Dermis blood vessel endothelial cell (primary cell): ENCODE data around the gene KRT32. TPM values are rescaled to one million over a fixed set of nuclear protein-coding genes. Genes with fewer than 3 reads are reported as not detected.
"Not testable (repeated sequence)": the region's sequence is repeated elsewhere in the genome, so short reads cannot be mapped to it uniquely, and the experiment has no call there.

Experiments
- DNase-seq: peaks from one replicate; pipeline ENCODE4 v3.0.0; 2010
- total RNA-seq: library from RNA; depleted of rRNA; stranded (reverse); fragments of >200 nt; gene quantifications from 2 replicates; pipeline ENCODE4 v1.2.3, GENCODE V29; 2014

The KRT32 gene
- total RNA-seq, 1 donor from 2014 or later: not detected

GRCh38 chr17:41424111-41424635, 43.0 kb downstream of the KRT32 start, which contains the start of gene KRT37:
Gene KRT37, minus strand, starts transcription at chr17:41424585. Its CDS starts 62 bp downstream, at chr17:41424523.
- no peak for DNase-seq

- not testable (repeated sequence) for DNase-seq
Measured at GRCh38 chr17:41422586-41422985, 44.6 kb downstream of the KRT32 start.

DNA sequence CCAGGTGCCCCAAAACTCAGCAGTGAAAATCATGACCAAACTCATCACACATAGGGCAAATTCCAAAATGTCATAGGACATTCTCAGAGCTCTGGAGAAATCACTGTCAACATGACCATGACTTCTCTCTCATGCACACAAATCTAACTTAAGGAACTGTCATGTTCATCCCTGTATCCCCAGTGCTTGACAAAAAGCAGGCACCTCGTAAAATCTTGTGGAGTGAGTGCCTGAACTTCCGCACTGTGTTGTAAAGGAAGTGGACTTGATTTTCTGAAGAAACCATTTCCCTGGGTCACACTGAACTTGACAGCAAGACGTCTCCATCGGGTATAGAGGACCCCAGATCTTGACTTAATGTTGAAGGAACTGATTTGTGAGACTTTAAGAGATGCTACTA, 45.6 kb downstream of the KRT32 start:
- DNase-seq: no peak

GRCh38 chr17:41421116-41421515, 46.1 kb downstream of the KRT32 start:
- no peak for DNase-seq

DNA sequence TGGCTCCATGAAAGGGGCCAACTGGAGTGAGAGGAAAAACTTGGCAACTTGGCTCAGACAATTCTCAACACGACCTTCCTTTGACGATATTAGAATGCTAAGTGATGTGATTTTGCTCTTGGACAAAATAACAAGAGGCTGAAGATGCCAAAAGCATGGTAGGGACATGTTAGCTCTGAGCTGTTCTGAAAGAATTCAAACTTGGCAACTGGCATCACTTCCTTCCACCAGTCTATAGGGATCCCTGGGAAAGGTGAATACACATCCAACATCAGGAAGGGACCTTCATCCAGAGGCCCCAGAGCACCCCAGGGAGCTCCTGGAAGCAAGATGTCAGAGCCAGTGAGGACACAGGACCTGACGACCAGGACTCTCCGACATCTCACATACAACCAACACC, 47.1 kb downstream of the KRT32 start:
- DNase-seq: no peak

DNA sequence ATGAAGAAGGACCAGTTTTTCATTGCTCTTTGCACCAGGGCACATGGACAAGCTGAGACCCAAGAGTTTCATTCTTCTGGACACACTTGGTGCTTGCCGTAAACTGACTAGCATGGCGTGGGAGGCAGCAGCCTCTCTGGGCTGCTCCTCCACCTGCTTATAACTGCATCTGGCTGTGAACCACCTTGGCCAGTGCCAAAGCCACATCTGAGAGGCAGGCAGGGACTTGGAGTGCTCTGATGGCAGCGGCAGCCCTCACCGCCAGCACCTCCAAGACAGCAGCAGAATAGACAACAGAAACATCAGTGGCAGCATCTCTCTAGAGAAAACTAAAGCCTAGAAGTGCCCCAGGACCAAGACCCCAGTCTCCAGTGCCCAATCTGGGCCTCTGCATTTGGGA, 47.5 kb downstream of the KRT32 start:
- DNase-seq: no peak

DNA sequence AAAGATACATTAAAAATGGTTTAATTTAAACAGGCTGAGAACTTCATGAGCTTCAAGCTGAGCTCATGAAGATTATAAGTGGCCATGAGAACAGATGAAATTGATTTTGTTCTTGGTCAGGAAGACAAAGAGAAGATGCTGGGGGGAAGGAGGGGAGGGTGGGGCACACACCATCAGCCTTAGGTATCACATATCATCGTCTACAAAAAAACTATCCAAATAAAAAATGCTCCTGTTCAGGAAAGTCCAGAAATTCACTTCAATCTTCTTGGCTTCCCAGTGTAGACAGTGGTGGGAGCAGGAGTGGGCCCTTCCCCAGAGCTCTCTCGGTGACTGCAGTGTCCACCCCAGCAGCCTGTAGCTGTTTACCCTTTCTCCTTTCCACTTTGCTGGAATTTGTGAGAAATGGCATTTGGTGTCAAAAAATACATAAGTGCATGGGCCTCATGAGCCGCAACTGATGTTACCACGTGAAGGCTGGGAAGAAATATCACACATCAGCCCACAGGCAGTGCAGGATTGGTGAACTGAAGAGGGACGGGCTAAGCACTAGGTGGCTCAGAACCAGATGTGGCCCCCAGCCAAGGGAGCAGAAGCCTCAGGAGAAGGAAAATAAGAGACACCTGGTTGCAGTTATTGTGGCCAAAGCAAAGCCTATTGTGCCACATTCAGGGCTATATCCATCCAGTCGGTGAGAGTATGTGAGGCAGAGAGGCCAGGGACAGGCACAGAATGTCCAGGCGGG, 48.9 kb downstream of the KRT32 start:
- no peak for DNase-seq

- DNase-seq: no peak
Measured at GRCh38 chr17:41417576-41418015, 49.6 kb downstream of the KRT32 start.

- DNase-seq: no peak
Measured at GRCh38 chr17:41417127-41417526, 50.1 kb downstream of the KRT32 start.

DNA sequence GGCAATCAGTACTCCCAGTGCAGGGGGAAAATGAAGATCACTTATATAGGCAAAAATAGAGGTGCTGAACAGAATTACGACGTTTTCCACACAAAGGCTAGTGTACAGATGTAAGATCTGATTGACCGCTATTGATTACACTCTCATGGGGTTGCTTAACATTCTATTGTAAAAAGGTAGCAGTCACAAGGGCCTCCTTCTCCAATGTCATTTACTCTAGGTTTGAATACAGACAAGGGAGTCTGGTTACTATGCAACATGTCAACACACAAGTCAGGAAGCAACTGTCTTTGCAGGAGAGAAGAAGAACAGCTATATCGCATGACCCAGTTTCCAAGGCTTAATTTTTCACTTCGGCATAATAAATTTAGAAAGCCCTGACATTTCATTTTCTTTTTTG, 50.7 kb downstream of the KRT32 start:
- no peak for DNase-seq

- DNase-seq: no peak
Measured at GRCh38 chr17:41415833-41416335, 51.3 kb downstream of the KRT32 start.

DNA sequence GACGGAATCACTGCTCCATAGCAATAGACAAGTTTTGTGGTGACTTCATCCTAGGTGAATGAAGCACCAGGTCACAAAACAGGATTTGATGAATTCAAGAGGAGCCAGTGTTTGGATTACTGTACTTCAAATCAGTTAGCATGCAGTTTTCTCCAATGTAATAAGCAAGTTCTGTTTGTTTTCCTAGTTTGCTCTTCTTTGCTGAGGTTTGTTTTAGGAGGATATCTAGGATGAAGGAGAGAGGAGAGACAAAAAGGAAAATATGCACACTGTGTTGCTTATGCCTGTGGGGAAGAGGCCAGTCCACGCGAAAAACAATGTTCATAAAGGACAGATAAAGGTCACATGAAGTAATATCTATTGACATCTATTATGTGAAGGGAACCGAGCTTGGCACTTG, 51.8 kb downstream of the KRT32 start:
- DNase-seq: no peak

DNA sequence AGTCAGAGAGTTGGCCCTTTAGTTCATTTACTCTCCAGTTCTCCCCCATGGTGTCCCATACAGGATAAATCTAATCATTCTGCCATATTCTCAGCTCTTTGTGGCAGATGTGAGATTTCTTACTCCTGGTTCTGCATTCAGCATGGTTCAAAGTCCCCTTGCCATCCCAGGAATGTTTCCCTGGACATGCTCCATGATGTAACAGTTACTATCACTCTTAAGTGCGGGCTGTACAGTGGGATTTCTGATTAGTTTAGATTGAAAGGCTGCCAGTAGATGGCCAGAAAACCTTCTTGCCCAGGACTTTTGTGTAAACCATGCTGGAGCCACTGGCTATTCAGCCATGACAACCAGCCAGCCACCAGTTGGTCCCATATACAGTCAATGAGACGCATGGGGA, 53.2 kb downstream of the KRT32 start:
- DNase-seq: no peak

DNA sequence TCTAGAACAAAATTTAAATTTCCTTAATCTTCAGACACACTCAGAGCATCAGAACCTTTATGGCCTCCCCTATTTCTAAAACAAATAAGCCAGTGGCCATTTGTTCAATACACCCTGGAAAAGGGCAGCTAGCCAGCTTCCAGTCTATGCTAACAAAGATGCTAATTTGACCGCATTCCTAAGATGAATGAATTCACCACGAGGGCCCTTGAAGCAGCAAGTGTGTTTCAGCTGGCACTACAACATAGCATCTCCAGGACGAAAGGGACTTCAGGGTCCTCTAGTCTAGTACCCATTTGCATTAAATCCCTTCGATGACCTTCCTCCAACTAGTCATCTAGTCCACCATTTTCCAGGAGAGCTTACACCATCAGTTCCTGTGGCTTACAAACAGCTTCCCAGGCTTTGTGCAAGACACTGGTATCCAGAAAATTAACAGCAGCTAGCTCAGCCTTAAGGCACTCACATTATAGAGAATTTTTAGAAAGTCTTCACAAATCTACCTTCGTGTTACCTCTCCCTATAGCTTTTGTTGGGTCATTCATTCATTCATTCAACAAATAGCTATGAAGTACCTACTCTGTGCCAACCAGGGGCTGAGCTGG, 53.7 kb downstream of the KRT32 start:
- DNase-seq: no peak

DNA sequence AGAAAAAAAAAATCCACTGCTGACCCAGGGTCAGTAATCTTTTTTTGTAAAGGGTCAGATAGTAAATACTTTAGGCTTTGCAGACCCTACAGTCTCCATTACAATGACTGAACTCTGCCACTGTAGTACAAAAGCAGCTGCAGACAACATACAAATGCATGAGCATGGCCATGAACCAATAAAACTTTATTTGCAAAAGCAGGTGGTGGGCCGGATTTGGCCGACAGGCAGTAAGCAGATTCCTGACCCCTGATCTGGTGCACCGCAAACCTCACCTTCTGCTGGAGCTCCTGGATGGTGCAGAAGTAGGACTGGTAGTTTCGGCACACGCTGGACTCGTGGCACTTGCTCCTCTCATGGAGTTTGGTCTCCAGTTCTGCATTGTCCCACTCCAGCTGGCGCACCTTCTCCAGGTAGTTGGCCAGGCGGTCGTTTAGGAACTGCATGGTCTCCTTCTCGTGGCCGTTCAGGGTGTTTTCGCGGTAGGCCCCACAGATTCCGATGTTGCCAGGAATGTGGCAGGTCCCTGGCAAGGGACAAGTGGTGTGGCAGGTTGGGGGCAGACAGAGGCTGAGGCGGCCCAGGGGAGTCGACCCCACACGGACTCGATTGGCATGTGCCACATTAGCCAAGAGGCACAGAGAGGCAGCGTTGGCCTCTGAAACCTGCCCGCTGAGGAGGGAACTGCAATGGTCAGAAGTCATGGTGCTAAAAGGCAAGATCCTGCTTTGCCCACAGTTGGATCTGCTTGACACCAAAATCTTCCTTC, 55.9 kb downstream of the KRT32 start:
- no peak for DNase-seq

Other genes with a start within 250 kb of the KRT32 start
- not detected in 2 replicates for gene KRTAP9-2, start 240.7 kb downstream of the KRT32 start, total RNA-seq
- gene KRTAP9-3, start 234.9 kb downstream of the KRT32 start, total RNA-seq: not detected in 2 replicates
- not detected in 2 replicates for gene KRTAP9-8, start 229.4 kb downstream of the KRT32 start, total RNA-seq
- not detected in 2 replicates for gene KRTAP9-4, start 217.7 kb downstream of the KRT32 start, total RNA-seq
- gene KRTAP9-9, start 212.0 kb downstream of the KRT32 start, total RNA-seq: not detected in 2 replicates
- not detected in 2 replicates for gene KRTAP9-6, start 202.0 kb downstream of the KRT32 start, total RNA-seq
- gene KRTAP9-7, start 191.7 kb downstream of the KRT32 start, total RNA-seq: not detected in 2 replicates
- gene KRTAP29-1, start 164.5 kb downstream of the KRT32 start, total RNA-seq: not detected in 2 replicates
- gene KRTAP16-1, start 158.1 kb downstream of the KRT32 start, total RNA-seq: 0.05 TPM in 1 of 2 replicates, not detected in the other
- gene KRTAP17-1, start 151.7 kb downstream of the KRT32 start, total RNA-seq: not detected in 2 replicates
- gene KRT33A, start 116.6 kb downstream of the KRT32 start, total RNA-seq: not detected in 2 replicates
- gene KRT33B, start 97.6 kb downstream of the KRT32 start, total RNA-seq: not detected in 2 replicates
- 0.51 TPM in 1 of 2 replicates, not detected in the other for gene KRT34, start 85.1 kb downstream of the KRT32 start, total RNA-seq
- gene KRT31, start 69.8 kb downstream of the KRT32 start, total RNA-seq: not detected in 2 replicates
- not detected in 2 replicates for gene KRT37, start 42.8 kb downstream of the KRT32 start, total RNA-seq
- not detected in 2 replicates for gene KRT38, start 26.4 kb downstream of the KRT32 start, total RNA-seq
- not detected in 2 replicates for gene KRT35, start 13.8 kb upstream of the KRT32 start, total RNA-seq
- gene KRT36, start 22.5 kb upstream of the KRT32 start, total RNA-seq: 0.14 and 0.17 TPM in 2 replicates
- gene KRT13, start 38.2 kb upstream of the KRT32 start, total RNA-seq: not detected in 2 replicates
- gene KRT15, start 51.5 kb upstream of the KRT32 start, total RNA-seq: 0.51 TPM in 2 replicates
- gene KRT19, start 60.9 kb upstream of the KRT32 start, total RNA-seq: 10.7 and 10.9 TPM in 2 replicates
- gene KRT9, start 104.7 kb upstream of the KRT32 start, total RNA-seq: not detected in 2 replicates
- gene KRT14, start 119.5 kb upstream of the KRT32 start, total RNA-seq: 0.05 and 0.85 TPM in 2 replicates
- 0.28 and 0.51 TPM in 2 replicates for gene KRT16, start 145.4 kb upstream of the KRT32 start, total RNA-seq
- 2.0 and 3.7 TPM in 2 replicates for gene KRT17, start 157.2 kb upstream of the KRT32 start, total RNA-seq
- 93.3 and 128 TPM in 2 replicates for gene EIF1, start 221.5 kb upstream of the KRT32 start, total RNA-seq
- not detected in 2 replicates for gene GAST, start 244.9 kb upstream of the KRT32 start, total RNA-seq